ENCODE measurements around the gene HHATL. TPM values are rescaled to one million over a fixed set of nuclear protein-coding genes. Genes with fewer than 3 reads are reported as not detected.

HHATL gene
- total and polyA plus RNA-seq, 8 donors, result 0.29 to 1.3 (median 1.0) TPM; not detected in 1

DNA sequence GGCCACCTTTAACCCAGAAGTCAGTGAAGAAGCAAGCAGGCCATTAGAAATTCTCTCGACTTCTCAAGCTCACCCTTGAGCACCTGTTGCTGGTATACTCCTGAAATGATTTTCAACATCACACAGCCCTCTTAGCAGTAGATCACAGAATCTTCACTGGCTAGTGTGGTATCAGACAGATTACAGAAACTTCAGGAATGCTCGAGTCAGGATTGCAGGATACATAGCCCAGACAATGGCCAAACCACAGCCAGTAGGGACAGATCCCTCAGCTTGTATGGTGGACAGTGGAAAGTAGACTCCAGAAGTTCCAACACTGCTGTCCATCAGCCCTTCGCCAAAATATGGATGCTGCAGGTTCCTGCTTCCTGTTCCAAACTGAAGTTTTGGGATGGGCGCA is 21.8 kb downstream of the HHATL start:
- ATAC-seq (no peak), DNase-seq (no peak)
- TF ChIP-seq, protein P1, sequence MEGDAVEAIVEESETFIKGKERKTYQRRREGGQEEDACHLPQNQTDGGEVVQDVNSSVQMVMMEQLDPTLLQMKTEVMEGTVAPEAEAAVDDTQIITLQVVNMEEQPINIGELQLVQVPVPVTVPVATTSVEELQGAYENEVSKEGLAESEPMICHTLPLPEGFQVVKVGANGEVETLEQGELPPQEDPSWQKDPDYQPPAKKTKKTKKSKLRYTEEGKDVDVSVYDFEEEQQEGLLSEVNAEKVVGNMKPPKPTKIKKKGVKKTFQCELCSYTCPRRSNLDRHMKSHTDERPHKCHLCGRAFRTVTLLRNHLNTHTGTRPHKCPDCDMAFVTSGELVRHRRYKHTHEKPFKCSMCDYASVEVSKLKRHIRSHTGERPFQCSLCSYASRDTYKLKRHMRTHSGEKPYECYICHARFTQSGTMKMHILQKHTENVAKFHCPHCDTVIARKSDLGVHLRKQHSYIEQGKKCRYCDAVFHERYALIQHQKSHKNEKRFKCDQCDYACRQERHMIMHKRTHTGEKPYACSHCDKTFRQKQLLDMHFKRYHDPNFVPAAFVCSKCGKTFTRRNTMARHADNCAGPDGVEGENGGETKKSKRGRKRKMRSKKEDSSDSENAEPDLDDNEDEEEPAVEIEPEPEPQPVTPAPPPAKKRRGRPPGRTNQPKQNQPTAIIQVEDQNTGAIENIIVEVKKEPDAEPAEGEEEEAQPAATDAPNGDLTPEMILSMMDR (IDR thresholded peaks at IDR 0.05), result no peak
- Histone ChIP-seq H3K4me3 (no peak overlapping the region), H3K4me1 (peaks cover under 1 to 6% of the 10 kb centered on the region in 2 donors), H3K27ac (no peak overlapping the region), H3K27me3 (peaks cover 2 to 13% of the 10 kb centered on the region in 2 donors), H3K36me3 (no peaks in the 10 kb centered on the region), H3K9me3 (no peaks in the 10 kb centered on the region)
- intact Hi-C loops (cut with DNase I), result no loop called here

DNA sequence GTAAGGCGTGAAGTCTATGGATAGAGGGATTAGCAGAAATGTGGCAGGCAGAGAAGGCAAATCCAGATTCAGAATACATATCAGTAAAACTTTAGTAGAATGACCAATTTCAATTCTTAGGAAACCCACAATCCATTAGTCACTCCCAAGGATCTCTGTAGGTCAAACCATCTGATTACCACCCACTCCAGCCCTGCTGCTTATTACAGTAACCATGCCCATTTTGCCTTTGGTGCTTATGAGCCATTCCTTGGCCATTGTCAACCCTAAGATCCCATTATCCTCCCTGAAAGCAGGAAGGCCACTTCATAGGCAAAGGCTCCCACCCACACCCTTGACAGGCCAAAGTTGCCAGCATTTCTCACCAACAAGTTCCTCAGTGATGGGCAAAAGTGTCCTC is 22.3 kb downstream of the HHATL start:
- Histone ChIP-seq H3K9me3 (no peaks in the 10 kb centered on the region), H3K27me3 (peaks cover 0 to 8% of the 10 kb centered on the region in 2 donors), H3K27ac (no peak overlapping the region), H3K4me1 (peaks cover 0 to 4% of the 10 kb centered on the region in 2 donors), H3K4me3 (no peak overlapping the region), H3K36me3 (no peaks in the 10 kb centered on the region)
- DNase-seq (no peak), ATAC-seq (no peak)
- intact Hi-C loops (cut with DNase I), result no loop called here
- TF ChIP-seq, protein P1 (IDR thresholded peaks at IDR 0.05), result no peak

DNA sequence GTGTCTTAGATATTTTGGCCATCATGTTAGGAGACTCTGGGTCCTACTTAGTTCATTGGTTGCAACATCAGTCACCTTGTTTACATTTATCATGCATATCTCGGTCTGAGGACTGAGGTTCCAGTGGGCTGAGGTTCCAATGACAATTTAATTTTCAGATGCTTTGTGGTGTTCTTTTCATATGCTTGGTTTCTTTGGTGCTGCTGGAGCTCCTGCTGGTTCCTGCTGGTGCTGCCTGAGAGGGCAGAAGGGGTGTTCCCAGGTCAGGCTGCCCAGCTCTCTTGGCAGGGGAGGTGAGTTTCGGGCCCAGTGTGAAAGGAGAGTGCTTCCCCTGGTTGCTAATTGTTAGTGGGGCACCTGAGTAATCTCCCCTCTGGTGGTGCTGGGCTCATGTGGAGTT is 24.2 kb downstream of the HHATL start:
- no peaks in the 10 kb centered on the region for H3K27me3 ChIP-seq
- DNase-seq, result peak in 1 of 4 donors; percentile 7
- no peaks in the 10 kb centered on the region for H3K4me1 ChIP-seq
- H3K27ac ChIP-seq, result no peak overlapping the region
- H3K9me3 ChIP-seq, result no peaks in the 10 kb centered on the region
- TF ChIP-seq, protein P1 (IDR thresholded peaks at IDR 0.05), result no peak
- intact Hi-C loops (cut with DNase I), result no loop called here
- H3K36me3 ChIP-seq, result no peaks in the 10 kb centered on the region
- H3K4me3 ChIP-seq, result no peak overlapping the region
- no peak for ATAC-seq

DNA sequence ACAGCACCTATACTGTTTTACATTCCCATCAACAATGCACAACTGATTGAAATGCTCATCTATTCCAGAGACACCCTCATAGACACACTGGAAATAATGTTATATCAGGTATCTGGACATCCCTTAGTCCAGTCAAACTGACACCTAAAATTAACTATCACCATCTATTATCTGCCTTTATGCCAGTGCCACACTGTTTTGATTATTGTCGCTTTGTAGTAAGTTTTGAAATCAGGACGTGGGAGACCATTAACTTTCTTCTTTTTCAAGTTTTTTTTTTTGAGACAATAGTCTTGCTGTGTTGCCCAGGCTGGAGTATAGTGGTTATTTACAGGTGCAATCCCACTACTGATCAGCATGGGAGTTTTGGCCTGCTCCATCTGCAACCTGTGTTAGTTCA is 26.7 kb downstream of the HHATL start:
- TF ChIP-seq, protein P1 (IDR thresholded peaks at IDR 0.05), result no peak
- Histone ChIP-seq H3K27ac (no peak overlapping the region), H3K4me1 (no peaks in the 10 kb centered on the region), H3K27me3 (no peaks in the 10 kb centered on the region), H3K9me3 (no peaks in the 10 kb centered on the region), H3K4me3 (no peak overlapping the region), H3K36me3 (no peaks in the 10 kb centered on the region)
- intact Hi-C loops (cut with DNase I), result no loop called here
- ATAC-seq (no peak), DNase-seq (no peak)

DNA sequence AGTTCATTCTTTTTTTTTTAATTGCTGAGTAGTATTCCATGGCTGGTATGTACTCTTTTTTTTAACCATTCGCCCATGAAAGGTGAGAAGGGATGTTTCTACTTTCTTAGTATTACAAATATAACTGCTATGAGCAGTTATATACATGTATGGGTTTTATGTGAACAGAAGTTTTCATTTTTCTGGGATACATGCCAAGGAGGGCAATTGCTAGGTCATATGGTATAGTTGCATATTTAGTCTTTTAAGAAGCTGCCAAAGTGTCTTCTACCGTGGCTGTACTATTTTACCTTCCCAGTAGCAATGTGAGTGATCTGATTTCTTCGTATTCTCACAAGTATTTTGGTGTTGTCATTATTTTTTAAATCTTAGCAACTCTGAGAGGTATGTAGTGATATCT is 28.5 kb downstream of the HHATL start:
- TF ChIP-seq, protein P1 (IDR thresholded peaks at IDR 0.05), result no peak
- Histone ChIP-seq H3K4me1 (no peaks in the 10 kb centered on the region), H3K36me3 (no peaks in the 10 kb centered on the region), H3K27ac (no peak overlapping the region), H3K9me3 (no peaks in the 10 kb centered on the region), H3K4me3 (no peak overlapping the region), H3K27me3 (no peaks in the 10 kb centered on the region)
- intact Hi-C loops (cut with DNase I), result no loop called here
- DNase-seq (no peak), ATAC-seq (no peak)
